GM19438 (cell line): ENCODE results near the gene MACO1.

Source experiments
- ATAC-seq: cut with Tn5 transposase; IDR thresholded peaks from one replicate; pipeline ENCODE4 v1.9.1; 2021; ENCODE audit warnings: low read depth; ENCODE audit not compliant: unreplicated experiment

MACO1 gene

DNA sequence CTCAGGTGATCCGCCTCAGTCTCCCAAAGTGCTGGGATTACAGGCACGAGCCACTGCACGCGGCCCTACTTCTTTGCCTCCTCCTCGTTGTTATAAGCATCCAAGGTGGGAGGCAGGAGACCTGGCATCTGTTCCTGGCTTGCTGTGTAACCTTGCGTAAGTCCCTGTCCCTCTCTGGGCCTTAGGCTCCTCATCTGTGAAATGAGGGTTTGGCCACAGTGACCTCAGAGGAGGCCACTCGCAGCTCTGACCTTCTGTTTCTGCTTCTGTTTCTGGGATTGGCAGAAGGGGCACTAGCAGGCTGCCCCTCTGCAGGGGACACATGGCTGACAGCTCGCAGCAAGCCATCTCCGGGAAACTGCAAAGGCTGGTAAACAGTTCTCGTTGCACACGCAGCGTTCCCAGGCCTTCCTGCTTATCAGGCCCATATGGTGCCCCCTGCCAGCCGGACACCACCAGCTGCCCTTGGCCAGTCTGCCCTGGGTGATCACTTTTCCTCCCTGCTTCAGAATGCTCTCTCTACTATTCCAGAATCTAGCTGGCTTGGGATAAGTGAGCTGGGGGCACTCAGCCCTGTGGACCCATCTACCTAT, 110.1 kb downstream of the MACO1 start:
- ATAC-seq = no peak

DNA sequence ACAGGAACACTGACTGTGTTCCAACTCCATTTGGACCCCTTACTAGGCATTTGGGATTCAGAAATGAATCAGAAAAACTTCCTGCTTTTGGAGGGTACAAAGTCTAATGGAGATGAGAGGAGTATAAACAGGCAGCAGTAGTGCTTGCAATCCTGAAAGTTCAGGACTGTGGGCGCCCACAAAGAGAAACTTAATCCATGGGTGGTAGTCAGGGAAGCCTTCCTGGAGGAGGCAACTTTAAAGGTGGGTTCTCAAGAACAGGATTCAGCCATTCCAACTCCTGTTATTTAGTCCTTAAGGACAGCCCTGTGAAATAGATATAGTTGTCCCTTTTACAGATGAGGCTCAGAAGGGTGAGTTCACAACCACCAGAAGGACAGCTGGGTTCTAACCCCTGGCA, 110.7 kb downstream of the MACO1 start:
- ATAC-seq = no peak

DNA sequence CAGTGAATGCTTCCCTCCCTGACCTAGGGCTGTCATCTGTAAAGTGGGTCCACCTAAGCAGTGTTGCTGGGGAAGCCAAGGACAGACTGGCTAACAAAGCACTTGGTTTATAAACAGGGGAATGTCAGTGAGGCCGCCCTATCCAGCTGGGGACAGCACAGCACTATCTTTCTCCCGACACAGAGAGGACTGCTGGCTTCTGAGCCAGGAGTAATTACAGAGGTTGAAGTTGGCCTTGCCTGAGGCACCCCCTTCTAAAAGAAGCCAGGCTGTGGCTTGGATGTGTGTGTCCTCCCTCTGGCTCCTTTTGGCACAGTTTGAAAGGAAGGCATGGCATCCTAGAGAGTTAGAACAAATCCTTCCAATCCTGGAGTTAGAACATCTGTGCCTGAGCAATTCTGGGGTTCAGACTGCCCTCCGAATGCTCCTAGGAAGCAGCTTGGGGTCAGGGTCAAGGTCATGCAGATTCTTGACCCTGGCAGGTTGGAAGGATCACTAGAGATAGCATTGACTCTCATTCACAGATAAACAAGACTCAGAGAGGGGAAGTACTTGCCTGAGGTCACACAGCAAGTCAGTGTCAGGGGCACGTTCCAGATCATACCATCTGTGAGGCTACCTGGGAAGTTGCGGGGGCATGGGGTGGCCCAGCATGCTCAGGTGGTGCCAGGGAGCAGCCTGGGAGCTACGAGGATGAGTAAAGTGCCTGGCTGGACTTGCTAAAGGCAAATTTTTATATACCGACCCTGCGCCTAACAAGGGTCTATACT, 111.4 kb downstream of the MACO1 start:
- ATAC-seq = no peak

DNA sequence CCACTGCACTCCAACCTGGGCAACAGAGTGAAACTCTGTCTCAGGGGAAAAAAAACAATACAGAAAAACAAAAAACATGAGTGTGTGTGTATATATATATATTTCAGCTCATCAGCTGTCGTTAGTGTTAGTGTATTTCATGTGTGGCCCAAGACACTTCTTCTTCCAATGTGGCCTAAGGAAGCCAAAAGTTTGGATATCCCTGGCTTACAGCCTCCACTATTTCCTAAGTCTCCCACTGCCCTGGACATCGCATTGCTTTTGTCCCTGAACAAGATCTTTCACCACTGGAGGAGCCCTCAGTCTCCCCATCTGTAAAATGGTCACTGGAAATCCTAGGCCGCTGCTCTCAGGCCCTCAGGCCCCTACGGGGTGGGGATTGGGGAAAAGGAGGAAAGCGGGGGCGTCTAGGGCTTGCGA, 112.3 kb downstream of the MACO1 start:
- no peak for ATAC-seq

DNA sequence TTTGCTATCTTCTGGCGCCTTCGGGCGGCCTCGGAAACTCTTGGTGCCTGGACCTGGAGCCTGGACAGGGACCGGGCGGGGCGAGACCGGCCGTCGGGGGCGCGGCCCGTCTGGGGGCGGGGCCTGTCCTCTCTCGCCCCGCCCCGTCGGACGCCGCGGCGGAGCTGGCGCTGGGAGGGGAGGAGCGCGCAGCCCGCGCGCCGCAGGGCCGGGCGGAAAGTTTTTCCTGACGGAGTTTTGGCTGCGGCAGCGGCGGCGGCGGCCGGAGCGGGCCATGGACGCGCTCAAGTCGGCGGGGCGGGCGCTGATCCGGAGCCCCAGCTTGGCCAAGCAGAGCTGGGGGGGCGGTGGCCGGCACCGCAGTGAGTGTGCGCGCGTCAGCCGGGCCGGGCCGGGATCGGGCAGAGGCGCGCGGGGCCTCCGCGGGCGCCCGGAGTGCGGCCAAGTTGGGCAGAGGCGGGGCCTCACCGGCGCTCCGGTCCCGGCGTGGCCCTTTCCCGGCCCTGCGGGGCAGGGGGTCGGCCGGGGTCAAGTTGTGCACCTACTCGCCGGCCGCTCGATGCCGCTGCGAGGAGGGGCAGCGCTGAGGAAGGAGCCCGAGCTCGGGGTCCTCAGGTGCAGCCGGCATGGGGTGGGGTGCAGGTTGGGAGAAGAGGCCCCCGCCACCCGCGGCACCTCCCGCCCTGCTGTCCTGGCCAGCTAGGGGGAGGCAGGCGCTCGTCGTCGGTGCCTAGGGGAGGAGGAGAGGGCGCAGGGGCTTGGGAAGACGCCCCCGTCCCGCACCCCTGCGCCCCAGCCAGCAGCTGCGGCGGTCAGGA, 112.9 kb downstream of the MACO1 start, which contains the start of gene LDLRAP1:
Gene LDLRAP1 (plus strand): TSS at position 182 of the 818 bp plus-strand sequence. CDS start 93 bp downstream, at position 275.
- peak; percentile 74 for ATAC-seq

DNA sequence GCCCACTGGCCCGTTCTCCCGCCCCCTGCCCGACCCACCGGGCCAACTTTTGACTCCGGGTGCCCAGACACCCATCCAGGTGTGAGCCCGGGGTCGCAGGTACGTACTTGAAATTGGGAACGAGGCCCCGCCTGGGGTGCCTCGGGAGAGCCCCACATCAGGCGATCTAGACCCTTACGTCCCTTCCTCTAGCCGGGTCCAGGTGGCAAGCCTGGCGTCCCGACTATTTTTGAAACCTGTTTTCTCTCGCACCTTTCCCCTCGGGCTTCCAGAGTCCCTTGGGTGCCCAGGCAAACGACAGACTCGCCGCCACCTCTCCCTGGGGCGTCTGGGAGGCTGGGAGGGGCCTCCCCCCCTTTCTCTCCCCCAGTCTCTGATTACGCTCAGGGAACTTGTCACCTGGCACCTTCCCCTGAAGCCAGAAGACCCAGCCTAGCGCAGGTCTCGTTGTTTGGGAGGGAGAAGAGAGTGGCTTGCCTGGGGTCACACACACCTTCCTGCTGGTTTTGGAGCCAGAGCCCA, 113.6 kb downstream of the MACO1 start:
- no peak for ATAC-seq

DNA sequence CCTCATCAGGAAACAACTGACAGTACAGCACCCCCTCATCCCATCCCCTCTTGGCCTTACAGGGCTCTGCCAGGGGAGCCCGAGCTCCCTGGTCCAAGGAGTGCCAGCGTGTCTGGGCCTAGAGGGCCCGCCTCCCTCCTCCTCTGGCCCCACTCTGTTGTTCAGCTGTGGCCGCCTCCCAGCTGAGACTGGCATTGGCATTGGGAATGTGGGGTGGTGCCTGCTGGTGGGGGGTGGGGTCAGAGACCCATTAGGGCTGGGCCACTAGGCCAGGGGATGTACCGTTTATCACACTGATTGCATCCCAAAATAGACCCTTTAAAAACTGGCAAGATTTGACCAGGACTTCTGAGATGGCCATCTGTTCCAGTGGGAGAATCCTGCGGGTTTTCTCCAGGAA, 114.1 kb downstream of the MACO1 start:
- ATAC-seq = no peak

DNA sequence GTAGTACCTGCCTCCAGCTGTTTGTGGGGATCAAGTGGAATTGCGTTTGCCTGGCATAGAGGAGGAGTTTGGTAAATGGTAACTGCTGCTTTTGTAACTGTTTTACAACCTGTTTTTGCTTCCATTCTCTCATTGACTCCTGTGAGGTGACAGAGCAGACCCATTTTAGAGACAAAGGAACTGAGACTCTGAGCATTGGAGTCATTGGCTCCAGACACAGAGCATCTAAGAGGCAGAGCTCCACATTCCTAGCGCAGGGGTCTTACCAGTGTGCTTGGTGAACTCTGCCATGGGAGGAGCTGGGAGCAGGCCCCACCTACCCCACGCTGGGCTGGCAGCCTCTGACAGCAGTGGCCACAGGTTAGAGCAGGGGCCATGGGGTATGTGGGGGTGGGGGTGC, 115.1 kb downstream of the MACO1 start:
- ATAC-seq = no peak

DNA sequence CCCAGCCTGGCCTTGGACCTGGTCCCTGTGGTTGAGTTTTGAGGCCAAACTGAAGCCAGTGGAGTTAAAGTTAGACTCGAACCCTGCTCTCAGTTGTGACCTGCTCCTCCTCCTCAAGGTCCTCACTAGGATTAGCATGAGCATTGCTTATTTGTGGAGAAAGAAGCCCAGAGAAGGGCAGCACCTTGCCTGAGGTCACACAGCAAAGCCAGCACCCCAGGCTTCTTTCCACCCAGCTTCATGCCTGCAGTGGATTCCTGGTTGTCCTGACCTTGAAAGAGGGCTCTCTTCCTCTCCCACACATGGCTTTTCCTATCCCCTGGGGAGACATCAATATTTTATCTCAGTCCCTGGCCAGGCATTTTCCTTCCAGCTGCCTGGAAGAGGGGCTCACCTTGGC, 115.5 kb downstream of the MACO1 start:
- ATAC-seq = no peak

DNA sequence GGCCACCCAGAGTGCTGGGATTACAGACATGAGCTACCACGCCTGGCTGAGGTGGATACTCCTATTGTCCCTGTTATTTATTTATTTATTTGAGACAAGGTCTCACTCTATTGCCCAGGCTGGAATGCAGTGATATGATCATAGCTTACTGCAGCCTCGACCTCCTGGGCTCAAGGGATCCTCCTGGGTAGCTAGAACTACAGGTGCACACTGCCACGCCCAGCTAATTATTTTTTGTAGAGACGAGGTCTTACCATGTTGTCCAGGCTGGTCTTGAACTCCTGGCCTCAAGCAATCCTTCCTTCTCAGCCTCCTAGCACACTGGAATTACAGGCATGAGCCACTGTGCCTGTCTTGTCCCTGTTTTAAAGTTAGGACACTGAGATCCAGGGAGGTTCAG, 117.9 kb downstream of the MACO1 start:
- ATAC-seq = no peak

DNA sequence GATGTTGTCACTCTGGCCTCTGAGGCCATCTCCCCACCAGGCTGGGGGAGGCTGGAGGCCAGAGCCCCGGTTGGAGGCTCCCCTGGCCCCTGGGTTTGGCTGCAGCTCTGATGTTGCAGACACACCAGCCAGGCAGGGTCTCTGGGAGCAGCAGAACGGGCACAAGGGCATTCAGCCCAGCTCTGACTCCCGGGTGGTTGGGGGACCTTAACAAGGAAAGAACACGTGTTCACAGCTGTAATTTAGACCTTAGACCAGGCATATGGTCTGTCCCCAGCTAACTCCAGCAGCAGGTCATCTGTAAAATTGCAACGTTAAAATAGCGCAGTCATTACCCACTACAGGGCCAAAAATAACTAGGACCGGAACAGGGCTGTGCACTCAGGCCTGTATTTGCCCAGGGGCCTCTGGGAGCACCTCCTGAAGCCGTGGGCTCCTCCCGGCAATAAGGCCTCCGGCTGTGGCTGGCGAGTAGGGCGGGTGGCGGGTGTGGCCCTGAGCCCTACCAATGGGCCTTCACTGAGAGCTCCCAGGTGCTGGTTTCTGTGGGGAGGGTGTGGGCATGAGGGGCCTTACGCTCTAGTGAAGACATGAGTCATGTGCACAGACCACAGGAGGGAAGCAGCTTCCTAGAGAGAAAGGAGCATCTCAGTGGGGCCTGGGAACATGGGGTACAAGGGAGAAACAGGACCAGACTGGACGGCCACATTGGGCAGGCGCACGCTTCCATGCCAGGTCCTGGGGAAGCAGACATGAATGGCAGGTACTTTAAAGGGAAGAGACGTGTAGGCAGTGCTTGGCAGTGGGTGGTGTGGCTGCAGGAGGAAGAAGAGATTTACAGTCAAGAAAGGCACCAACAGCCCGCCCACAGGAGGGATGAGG, 118.8 kb downstream of the MACO1 start:
- peak; percentile 89 for ATAC-seq
